Measurements from ENCODE around the gene GAPDH.

GRCh38 chr12:6575648-6576047, 41.3 kb downstream of the GAPDH start:
- TF ChIP-seq POLR2A (IDR thresholded peaks at IDR 0.05) (no peak), CTCF (IDR thresholded peaks at IDR 0.05) (no peak)
